Measurements from ENCODE around the gene SLAMF1.

DNA sequence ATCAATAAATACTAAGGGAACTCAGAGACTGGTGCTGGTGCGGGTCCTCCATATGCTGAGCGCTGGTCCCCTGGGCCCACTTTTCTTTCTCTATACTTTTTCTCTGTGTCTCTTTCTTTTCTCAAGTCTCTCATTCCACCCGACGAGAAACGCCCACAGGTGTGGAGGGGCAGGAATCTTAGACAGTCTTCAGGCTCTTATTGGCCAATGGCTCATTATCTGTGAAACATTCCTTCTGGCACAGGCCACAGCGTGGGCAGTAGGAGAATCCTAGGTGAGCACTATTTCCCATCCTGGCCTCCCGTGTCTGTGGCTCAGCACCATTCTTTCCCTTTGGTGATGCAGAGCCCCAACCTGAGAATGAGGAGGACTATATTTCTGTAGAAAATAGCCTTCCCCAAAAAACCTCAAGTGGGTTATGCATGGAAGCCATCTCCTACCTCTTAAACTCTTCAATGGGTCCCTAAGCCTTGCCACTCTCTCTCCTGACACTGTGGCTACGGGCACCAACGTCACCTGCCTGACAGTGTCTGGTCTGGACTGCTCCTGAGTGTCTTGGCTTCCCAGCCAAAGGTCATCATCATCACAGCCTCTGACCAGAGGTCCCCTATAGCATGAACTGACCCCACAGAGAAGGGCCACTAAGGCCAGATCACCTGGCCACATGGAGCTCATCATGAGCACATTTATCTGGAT is 6.2 kb upstream of the SLAMF1 start:
- no peak for TF ChIP-seq MYC (IDR thresholded peaks at IDR 0.05; ENCODE audit: low read depth, low read length)
- TF ChIP-seq, protein P1, sequence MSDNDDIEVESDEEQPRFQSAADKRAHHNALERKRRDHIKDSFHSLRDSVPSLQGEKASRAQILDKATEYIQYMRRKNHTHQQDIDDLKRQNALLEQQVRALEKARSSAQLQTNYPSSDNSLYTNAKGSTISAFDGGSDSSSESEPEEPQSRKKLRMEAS (IDR thresholded peaks at IDR 0.05; ENCODE audit: low read depth, low read length), result no peak
